K562 (cell line): ENCODE data around the gene KLHDC7B. TPM values are rescaled to one million over a fixed set of nuclear protein-coding genes. Genes with fewer than 3 reads are reported as not detected.

ENCODE experiments used
- ATAC-seq: fragments of 200-7000 bp; cut with Tn5 transposase; 3 replicates; pipeline ENCODE4 v1.9.1; 2020; ENCODE audit warnings: moderate library complexity
- BruUV-seq: library from RNA; stranded (reverse); fragments of 400-500 nt; replicated peaks from 2 replicates; lab custom pipeline; 2021; lab: Mats Ljungman, UMichigan
- CTCF ChIA-PET: fragments of 300-600 bp; formaldehyde crosslinking; extraction: SDS; loops from one replicate; lab custom pipeline; 2021; ENCODE audit warnings: low intra/inter-chr PET ratio; lab: Yijun Ruan, JAX
- POLR2A ChIA-PET: fragments of 300-600, 350-650 bp; sonication (Branson Sonifier 250); formaldehyde crosslinking; extraction: SDS; loops from one replicate; lab custom pipeline; 2021; ENCODE audit warnings: antibody characterized with exemption, inconsistent platforms; lab: Yijun Ruan, JAX
- DNase-seq, 4 experiments: peaks; one replicate each; pipeline versions ENCODE4 v3.0.0 to v3.0.0-alpha.2; 2011 to 2018; ENCODE audit warnings: low spot score in 3 of 4, mixed read lengths in 3 of 4; ENCODE audit errors: extremely low read depth in 1 of 4
- FAIRE-seq: peaks from 2 replicates; lab custom pipeline; 2011; peaks lifted over from hg19 to GRCh38; lab: Jason Lieb, UNC
- H2AFZ ChIP-seq: 2 replicates; pipeline ENCODE4 v1.6.0; 2011; ENCODE audit warnings: low read depth, low read length, control low read depth, inconsistent platforms
- H3K27ac ChIP-seq: fragments of 200-600 bp; 3 replicates; pipeline ENCODE4 v1.8.0; 2011; ENCODE audit warnings: low read depth, mild to moderate bottlenecking, control low read depth, inconsistent platforms, low read length, moderate library complexity, mixed read lengths; ENCODE audit errors: extremely low read depth
- H3K27me3 ChIP-seq, 2 experiments: fragments of 300-600 bp in 1 of 2; 2 replicates in 1 of 2; 3 replicates in 1 of 2; pipeline versions ENCODE4 v1.6.0 to v1.8.0; 2011; ENCODE audit warnings: inconsistent platforms in 2 of 2, low read length in 2 of 2, mild to moderate bottlenecking in 1 of 2, mixed read lengths in 1 of 2, moderate library complexity in 1 of 2; ENCODE audit not compliant: control insufficient read depth in 2 of 2, insufficient read depth in 2 of 2
- H3K36me3 ChIP-seq: fragments of 300-600 bp; 3 replicates; pipeline ENCODE4 v1.8.0; 2011; ENCODE audit warnings: mild to moderate bottlenecking, low read length, inconsistent platforms; ENCODE audit not compliant: control insufficient read depth, insufficient read depth
- H3K4me1 ChIP-seq, 2 experiments: fragments of 200-600 bp in 1 of 2; replicated peaks in 1 of 2; 2 replicates in 1 of 2; 3 replicates in 1 of 2; pipeline versions ENCODE4 v1.5.1 to v1.8.0; 2011; ENCODE audit warnings: inconsistent platforms in 2 of 2, low read length in 2 of 2, mild to moderate bottlenecking in 1 of 2, mixed read lengths in 1 of 2, moderate library complexity in 1 of 2; ENCODE audit not compliant: control insufficient read depth in 2 of 2, insufficient read depth in 2 of 2
- H3K4me2 ChIP-seq: 2 replicates; pipeline ENCODE4 v1.6.1; 2011; ENCODE audit warnings: low read length, control low read depth, inconsistent platforms, mixed read lengths; ENCODE audit not compliant: insufficient read depth
- H3K4me3 ChIP-seq: fragments of 200-600 bp; sonication (generic), shearing (Covaris generic); 2 replicates; pipeline ENCODE4 v1.5.1; 2016; ENCODE audit warnings: control low read depth, inconsistent platforms
- H3K79me2 ChIP-seq: fragments of 200-600 bp; 3 replicates; pipeline ENCODE4 v1.8.0; 2011; ENCODE audit warnings: low read length, inconsistent platforms; ENCODE audit not compliant: control insufficient read depth, insufficient read depth
- H3K9ac ChIP-seq, 2 experiments: 2 replicates each; pipeline versions ENCODE4 v1.6.0 to v1.6.1; 2011; ENCODE audit warnings: low read depth in 2 of 2, low read length in 2 of 2, control low read depth in 1 of 2, inconsistent platforms in 1 of 2, mild to moderate bottlenecking in 1 of 2, mixed read lengths in 1 of 2; ENCODE audit not compliant: insufficient read depth in 1 of 2
- H3K9me1 ChIP-seq: one replicate; pipeline ENCODE4 v1.6.0; 2011; ENCODE audit warnings: inconsistent platforms, mild to moderate bottlenecking, low read length, moderate library complexity; ENCODE audit not compliant: control insufficient read depth, insufficient read depth
- H3K9me3 ChIP-seq: replicated peaks from 2 replicates; pipeline ENCODE4 v1.5.1; 2011; ENCODE audit warnings: low read depth, low read length, inconsistent platforms; ENCODE audit not compliant: control insufficient read depth, insufficient read depth
- H4K20me1 ChIP-seq: replicated peaks from 2 replicates; pipeline ENCODE4 v1.6.1; 2011; ENCODE audit warnings: low read length, inconsistent platforms, mixed read lengths; ENCODE audit not compliant: control insufficient read depth, insufficient read depth
- ATF3 ChIP-seq, 2 experiments: fragments of 450-650 bp in 1 of 2; sonication (generic) in 1 of 2; formaldehyde crosslinking in 1 of 2; IDR thresholded peaks in 1 of 2; conservative IDR thresholded peaks in 1 of 2; 2 replicates each; pipeline versions ENCODE4 v1.6.1 to v1.8.1; 2016 to 2023; ENCODE audit warnings: mild to moderate bottlenecking in 2 of 2, moderate library complexity in 2 of 2, inconsistent platforms in 1 of 2, missing genetic modification reagents in 1 of 2
- CBFA2T2 ChIP-seq: fragments of 450-650 bp; conservative IDR thresholded peaks from 2 replicates; pipeline ENCODE4 v1.6.1; 2017; ENCODE audit warnings: mild to moderate bottlenecking
- CBX1 ChIP-seq: sonication (generic); IDR thresholded peaks from 2 replicates; pipeline ENCODE4 v1.6.1; 2016; ENCODE audit warnings: antibody characterized with exemption, low read depth, mild to moderate bottlenecking
- CREB1 ChIP-seq, 2 experiments: sonication (generic) in 1 of 2; formaldehyde crosslinking in 1 of 2; IDR thresholded peaks; 2 replicates each; pipeline versions ENCODE4 v1.6.1 to v1.8.0; 2012 to 2022; ENCODE audit warnings: inconsistent platforms in 1 of 2, mild to moderate bottlenecking in 1 of 2, missing genetic modification reagents in 1 of 2, moderate library complexity in 1 of 2
- HEY1 ChIP-seq: fragments of 250-450 bp; sonication (Bioruptor Pico); IDR thresholded peaks from 2 replicates; pipeline ENCODE4 v1.5.0; 2020; ENCODE audit warnings: mild to moderate bottlenecking, moderate library complexity, borderline replicate concordance
- KLF10 ChIP-seq: fragments of 250-450 bp; sonication (Bioruptor Pico); IDR thresholded peaks from 2 replicates; pipeline ENCODE4 v1.6.1; 2021; ENCODE audit warnings: matching md5 sums
- MAFG ChIP-seq: fragments of 450-650 bp; conservative IDR thresholded peaks from 2 replicates; pipeline ENCODE4 v1.6.1; 2016; ENCODE audit warnings: missing genetic modification characterization, missing compliant biosample characterization
- RBM34 ChIP-seq: fragments of 200-400 bp; formaldehyde crosslinking; IDR thresholded peaks from 2 replicates; pipeline ENCODE4 v1.6.1; 2018; ENCODE audit warnings: low read length, borderline replicate concordance; ENCODE audit not compliant: insufficient read depth
- ZNF311 ChIP-seq: fragments of 250-450 bp; sonication (Bioruptor Pico); IDR thresholded peaks from 2 replicates; pipeline ENCODE4 v1.4.0; 2020; ENCODE audit warnings: mild to moderate bottlenecking, moderate library complexity
- WGBS: fragments of 100-300 bp; shearing (Covaris generic); methylation state at CpG from one replicate; pipeline ENCODE4 v1.1.6; 2016; ENCODE audit warnings: low coverage, mixed read lengths; ENCODE audit not compliant: insufficient coverage; ENCODE audit errors: missing lambda C conversion rate; 5-methylcytosine and 5-hydroxymethylcytosine counted together
- in situ Hi-C: fragments of 300-500 bp; cut with MboI; formaldehyde crosslinking; loops from 4 replicates; pipeline ENCODE4 v1.15.0; 2018; ENCODE audit warnings: inconsistent platforms, mixed read lengths
- intact Hi-C: fragments of 100-400 bp; cut with micrococcal nuclease; formaldehyde crosslinking; loops from 2 replicates; pipeline ENCODE4 v1.14.2; 2022
- polyA plus RNA-seq, 8 experiments: library from polyadenylated mRNA; depleted of rRNA in 4 of 8; stranded (reverse) in 5 of 8; unstranded in 3 of 8; fragments of >200 nt; fragmentation: Nextera tagmentation in 2 of 8; fragmentation: Illumina TruSeq in 1 of 8; extraction: Ambion mirVana in 2 of 8; extraction: Trizol in 1 of 8; gene quantifications; 2 replicates each; pipeline versions ENCODE4 v1.2.1 to v1.2.3, GENCODE V29; 2011 to 2014; ENCODE audit warnings: inconsistent platforms in 1 of 8, missing spikeins in 1 of 8
- total RNA-seq, 7 experiments: library from RNA; depleted of rRNA in 6 of 7; stranded (reverse); fragments of >200 nt in 6 of 7; fragmentation: Illumina TruSeq in 2 of 7; extraction: Trizol in 2 of 7; gene quantifications; 2 replicates each; pipeline versions ENCODE4 v1.2.1 to v1.2.3, GENCODE V29; 2011 to 2021; ENCODE audit warnings: low replicate concordance in 1 of 7
- TF ChIP-seq, protein P1 (sequence below): sonication (generic); formaldehyde crosslinking; IDR thresholded peaks from 2 replicates; pipeline ENCODE4 v1.8.1; 2023; ENCODE audit warnings: missing genetic modification reagents, mild to moderate bottlenecking, borderline replicate concordance
- TF ChIP-seq, protein P2 (sequence below): fragments of 450-650 bp; formaldehyde crosslinking; IDR thresholded peaks from 2 replicates; pipeline ENCODE4 v1.4.0; 2020; ENCODE audit warnings: mild to moderate bottlenecking, moderate library complexity

Gene KLHDC7B
- total and polyA plus RNA-seq, 9 of the 15 experiments (the other 6 are each of a cell fraction or from before 2014, with no cell fraction given): 0.04 to 0.22 (median 0.05) TPM; not detected in 4

GRCh38 chr22:50564289-50564688 lies 18.6 kb downstream of the KLHDC7B start:
- H3K4me2 ChIP-seq: no peak overlapping the region
- WGBS: 82% methylated on average over 8 of the region's 11 CpGs
- no TSS peak for BruUV-seq

More at GRCh38 chr22:50564289-50564688, 18.6 kb downstream of the KLHDC7B start:
- CTCF ChIA-PET: no interaction called here
- intact Hi-C loops (loop anchor here (5.0 kb wide), 1 partner anchor 37 kb away; the partner anchor contains the start of gene SCO2), in situ Hi-C loops (no loop called here)
- POLR2A ChIA-PET: interaction anchor here (0.6 to 1.1 kb wide), 3 partner anchors 10 to 83 kb away, joined by 3 read pairs; partner anchors contain the start of gene ADM2
- Histone ChIP-seq H3K27me3 (no peaks in the 10 kb centered on the region), H2AFZ (no peak overlapping the region), H3K4me1 (peaks cover 0 to 22% of the 10 kb centered on the region in 2 experiments; a peak in 3 of 5 replicates), H3K79me2 (no peaks in the 10 kb centered on the region), H3K4me3 (no peak overlapping the region), H3K9me1 (no peaks in the 10 kb centered on the region), H3K9me3 (no peaks in the 10 kb centered on the region), H3K27ac (no peak overlapping the region), H3K36me3 (no peaks in the 10 kb centered on the region)
- no peak for DNase-seq
- ATAC-seq: no peak
- TF ChIP-seq ZNF311: no peak
- no peak for TF ChIP-seq CREB1 (IDR thresholded peaks at IDR 0.05)
- no peak for TF ChIP-seq CREB1 (CRISPR knock-in tag; IDR thresholded peaks at IDR 0.05)
- no peak for TF ChIP-seq CBFA2T2
- no peak for TF ChIP-seq RBM34
- no peak for TF ChIP-seq HEY1
- no peak for TF ChIP-seq MAFG (tag)
- TF ChIP-seq KLF10 (CRISPR knock-in tag): no peak
- TF ChIP-seq, protein P1, sequence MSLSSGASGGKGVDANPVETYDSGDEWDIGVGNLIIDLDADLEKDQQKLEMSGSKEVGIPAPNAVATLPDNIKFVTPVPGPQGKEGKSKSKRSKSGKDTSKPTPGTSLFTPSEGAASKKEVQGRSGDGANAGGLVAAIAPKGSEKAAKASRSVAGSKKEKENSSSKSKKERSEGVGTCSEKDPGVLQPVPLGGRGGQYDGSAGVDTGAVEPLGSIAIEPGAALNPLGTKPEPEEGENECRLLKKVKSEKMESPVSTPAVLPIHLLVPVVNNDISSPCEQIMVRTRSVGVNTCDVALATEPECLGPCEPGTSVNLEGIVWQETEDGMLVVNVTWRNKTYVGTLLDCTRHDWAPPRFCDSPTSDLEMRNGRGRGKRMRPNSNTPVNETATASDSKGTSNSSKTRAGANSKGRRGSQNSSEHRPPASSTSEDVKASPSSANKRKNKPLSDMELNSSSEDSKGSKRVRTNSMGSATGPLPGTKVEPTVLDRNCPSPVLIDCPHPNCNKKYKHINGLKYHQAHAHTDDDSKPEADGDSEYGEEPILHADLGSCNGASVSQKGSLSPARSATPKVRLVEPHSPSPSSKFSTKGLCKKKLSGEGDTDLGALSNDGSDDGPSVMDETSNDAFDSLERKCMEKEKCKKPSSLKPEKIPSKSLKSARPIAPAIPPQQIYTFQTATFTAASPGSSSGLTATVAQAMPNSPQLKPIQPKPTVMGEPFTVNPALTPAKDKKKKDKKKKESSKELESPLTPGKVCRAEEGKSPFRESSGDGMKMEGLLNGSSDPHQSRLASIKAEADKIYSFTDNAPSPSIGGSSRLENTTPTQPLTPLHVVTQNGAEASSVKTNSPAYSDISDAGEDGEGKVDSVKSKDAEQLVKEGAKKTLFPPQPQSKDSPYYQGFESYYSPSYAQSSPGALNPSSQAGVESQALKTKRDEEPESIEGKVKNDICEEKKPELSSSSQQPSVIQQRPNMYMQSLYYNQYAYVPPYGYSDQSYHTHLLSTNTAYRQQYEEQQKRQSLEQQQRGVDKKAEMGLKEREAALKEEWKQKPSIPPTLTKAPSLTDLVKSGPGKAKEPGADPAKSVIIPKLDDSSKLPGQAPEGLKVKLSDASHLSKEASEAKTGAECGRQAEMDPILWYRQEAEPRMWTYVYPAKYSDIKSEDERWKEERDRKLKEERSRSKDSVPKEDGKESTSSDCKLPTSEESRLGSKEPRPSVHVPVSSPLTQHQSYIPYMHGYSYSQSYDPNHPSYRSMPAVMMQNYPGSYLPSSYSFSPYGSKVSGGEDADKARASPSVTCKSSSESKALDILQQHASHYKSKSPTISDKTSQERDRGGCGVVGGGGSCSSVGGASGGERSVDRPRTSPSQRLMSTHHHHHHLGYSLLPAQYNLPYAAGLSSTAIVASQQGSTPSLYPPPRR (CRISPR knock-in tag): no peak
- TF ChIP-seq, protein P2, sequence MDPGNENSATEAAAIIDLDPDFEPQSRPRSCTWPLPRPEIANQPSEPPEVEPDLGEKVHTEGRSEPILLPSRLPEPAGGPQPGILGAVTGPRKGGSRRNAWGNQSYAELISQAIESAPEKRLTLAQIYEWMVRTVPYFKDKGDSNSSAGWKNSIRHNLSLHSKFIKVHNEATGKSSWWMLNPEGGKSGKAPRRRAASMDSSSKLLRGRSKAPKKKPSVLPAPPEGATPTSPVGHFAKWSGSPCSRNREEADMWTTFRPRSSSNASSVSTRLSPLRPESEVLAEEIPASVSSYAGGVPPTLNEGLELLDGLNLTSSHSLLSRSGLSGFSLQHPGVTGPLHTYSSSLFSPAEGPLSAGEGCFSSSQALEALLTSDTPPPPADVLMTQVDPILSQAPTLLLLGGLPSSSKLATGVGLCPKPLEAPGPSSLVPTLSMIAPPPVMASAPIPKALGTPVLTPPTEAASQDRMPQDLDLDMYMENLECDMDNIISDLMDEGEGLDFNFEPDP (CRISPR knock-in tag): no peak
- no peak for TF ChIP-seq CBX1
- TF ChIP-seq ATF3 (IDR thresholded peaks at IDR 0.05): no peak
- TF ChIP-seq ATF3 (CRISPR knock-in tag; conservative IDR thresholded peaks at IDR 0.05): no peak
- TF ChIP-seq, all 486 proteins: peak for 0
- no peak overlapping the region for H3K9ac ChIP-seq
- FAIRE-seq: no peak
- H4K20me1 ChIP-seq: no peaks in the 10 kb centered on the region
